Measurements from ENCODE around the gene CNGA4.
"Not testable (repeated sequence)": the region's sequence is repeated elsewhere in the genome, so short reads cannot be mapped to it uniquely, and the experiment has no call there.

The CNGA4 gene

GRCh38 chr11:6270584-6271246, 31.8 kb downstream of the CNGA4 start:
- no peak for DNase-seq

DNA sequence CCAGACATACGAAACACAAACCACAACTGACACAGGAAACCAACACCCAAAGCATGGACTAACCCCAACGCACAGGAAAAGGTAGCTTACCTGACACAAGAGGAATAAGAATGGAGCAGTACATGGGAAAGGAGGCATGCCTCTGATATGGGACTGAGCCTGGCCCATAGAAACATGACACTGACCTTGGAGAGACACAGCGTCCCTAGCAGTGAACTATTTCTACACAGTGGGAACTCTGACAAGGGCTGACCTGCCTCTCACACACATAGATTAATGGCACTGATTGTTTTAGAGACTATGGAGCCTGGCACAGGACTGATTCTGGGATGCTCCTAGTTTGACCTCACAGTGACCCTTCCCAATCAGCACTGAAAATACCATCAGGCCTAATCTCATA, 32.7 kb downstream of the CNGA4 start:
- no peak for DNase-seq

DNA sequence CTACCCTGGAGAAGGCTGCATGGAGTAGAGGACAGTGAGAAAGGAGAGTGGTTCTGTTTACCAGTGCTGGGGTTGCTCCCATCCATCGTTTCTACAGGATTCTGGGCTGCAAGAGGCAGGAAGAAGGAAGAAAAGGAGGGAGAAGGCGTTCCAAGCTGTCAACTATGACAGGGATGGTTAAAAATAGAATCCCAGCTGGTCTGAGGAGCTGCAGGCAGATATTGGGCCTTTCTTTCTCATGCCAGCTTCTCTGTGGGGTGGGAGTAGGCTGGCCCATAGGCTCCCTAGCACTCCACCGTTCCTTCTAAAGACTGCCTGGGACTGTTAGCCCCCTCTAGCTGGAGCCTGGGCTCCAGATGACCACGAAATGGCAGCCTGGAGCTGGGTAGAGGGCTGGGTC, 34.3 kb downstream of the CNGA4 start:
- DNase-seq = no peak

DNA sequence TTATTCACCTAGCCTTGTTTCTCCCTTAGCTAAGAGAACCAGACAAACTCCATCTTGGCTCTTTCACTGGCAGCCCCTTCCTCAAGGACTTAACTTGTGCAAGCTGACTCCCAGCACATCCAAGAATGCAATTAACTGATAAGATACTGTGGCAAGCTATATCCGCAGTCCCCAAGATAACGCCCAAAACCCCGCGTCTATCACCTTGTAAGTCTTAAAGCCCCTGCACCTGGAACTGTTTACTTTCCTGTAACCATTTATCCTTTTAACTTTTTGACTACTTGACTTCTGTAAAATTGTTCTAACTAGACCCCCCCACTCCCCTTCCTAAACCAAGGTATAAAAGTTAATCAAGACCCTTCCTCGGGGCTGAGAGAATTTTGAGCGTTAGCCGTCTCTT, 41.9 kb downstream of the CNGA4 start:
- not testable (repeated sequence) for DNase-seq

DNA sequence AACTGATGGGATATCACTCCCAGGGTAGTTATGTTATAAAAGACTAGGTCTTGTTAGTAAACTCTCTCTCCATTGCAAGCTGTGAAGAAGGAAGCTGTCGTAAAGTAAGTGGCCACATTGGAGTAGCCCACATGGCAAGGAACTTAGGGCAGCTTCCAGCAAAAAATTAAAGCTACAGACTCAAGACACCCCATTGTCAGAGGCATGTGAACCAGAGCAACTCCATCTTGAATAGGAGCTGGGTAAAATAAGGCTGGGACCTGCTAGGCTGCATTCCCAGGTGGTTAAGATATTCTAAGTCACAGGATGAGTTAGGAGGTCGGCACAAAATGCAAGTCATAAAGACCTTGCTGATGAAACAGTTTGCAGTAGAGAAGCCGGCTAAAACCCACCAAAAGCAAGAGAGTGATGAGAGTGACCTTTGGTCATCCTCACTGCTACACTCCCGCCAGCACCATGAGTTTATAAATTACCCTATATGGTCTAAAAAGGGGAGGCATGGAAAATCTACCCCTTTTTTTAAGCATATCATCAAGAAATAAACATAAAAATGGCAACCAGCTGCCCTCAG, 44.6 kb downstream of the CNGA4 start:
- DNase-seq = no peak

GRCh38 chr11:6284250-6284649, 45.4 kb downstream of the CNGA4 start:
- no peak for DNase-seq

GRCh38 chr11:6285019-6285418, 46.1 kb downstream of the CNGA4 start:
- no peak for DNase-seq

All from NCI-H526 (cell line).